ENCODE results near the gene SLF2. TPM values are rescaled to one million over a fixed set of nuclear protein-coding genes. Genes with fewer than 3 reads are reported as not detected.

Gene SLF2
- total and polyA plus RNA-seq, 2 of the 13 experiments (the other 11 are each of a cell fraction or from before 2014, with no cell fraction given), result 12.2 to 48.1 TPM

DNA sequence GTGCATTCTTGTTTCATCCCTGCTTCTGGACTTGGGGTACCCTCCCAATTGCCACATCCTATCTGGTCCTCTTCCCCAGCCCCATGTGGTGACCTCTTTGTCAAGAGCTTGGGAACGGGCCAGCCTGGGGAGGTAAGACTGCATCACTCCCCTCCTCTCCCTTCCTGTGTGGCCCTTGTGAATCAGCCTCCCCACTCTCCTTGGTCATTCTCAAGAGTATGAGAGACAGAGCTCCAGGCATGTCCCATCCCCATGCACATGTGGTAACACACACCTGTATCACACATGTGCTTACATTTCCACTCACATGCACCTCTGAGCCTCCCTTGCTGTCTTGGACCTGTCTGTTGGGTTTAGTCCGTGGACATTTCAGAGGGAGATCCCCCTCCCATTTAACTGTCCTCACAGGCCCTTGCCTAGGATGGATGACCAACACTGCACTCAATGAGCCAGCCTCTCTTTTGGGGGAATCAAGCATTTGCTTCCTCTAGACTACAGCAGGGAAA lies 72.0 kb downstream of the SLF2 start:
- intact Hi-C loops (cut with micrococcal nuclease; ENCODE audit: unreplicated experiment), result no loop called here
- TF ChIP-seq, protein P1, sequence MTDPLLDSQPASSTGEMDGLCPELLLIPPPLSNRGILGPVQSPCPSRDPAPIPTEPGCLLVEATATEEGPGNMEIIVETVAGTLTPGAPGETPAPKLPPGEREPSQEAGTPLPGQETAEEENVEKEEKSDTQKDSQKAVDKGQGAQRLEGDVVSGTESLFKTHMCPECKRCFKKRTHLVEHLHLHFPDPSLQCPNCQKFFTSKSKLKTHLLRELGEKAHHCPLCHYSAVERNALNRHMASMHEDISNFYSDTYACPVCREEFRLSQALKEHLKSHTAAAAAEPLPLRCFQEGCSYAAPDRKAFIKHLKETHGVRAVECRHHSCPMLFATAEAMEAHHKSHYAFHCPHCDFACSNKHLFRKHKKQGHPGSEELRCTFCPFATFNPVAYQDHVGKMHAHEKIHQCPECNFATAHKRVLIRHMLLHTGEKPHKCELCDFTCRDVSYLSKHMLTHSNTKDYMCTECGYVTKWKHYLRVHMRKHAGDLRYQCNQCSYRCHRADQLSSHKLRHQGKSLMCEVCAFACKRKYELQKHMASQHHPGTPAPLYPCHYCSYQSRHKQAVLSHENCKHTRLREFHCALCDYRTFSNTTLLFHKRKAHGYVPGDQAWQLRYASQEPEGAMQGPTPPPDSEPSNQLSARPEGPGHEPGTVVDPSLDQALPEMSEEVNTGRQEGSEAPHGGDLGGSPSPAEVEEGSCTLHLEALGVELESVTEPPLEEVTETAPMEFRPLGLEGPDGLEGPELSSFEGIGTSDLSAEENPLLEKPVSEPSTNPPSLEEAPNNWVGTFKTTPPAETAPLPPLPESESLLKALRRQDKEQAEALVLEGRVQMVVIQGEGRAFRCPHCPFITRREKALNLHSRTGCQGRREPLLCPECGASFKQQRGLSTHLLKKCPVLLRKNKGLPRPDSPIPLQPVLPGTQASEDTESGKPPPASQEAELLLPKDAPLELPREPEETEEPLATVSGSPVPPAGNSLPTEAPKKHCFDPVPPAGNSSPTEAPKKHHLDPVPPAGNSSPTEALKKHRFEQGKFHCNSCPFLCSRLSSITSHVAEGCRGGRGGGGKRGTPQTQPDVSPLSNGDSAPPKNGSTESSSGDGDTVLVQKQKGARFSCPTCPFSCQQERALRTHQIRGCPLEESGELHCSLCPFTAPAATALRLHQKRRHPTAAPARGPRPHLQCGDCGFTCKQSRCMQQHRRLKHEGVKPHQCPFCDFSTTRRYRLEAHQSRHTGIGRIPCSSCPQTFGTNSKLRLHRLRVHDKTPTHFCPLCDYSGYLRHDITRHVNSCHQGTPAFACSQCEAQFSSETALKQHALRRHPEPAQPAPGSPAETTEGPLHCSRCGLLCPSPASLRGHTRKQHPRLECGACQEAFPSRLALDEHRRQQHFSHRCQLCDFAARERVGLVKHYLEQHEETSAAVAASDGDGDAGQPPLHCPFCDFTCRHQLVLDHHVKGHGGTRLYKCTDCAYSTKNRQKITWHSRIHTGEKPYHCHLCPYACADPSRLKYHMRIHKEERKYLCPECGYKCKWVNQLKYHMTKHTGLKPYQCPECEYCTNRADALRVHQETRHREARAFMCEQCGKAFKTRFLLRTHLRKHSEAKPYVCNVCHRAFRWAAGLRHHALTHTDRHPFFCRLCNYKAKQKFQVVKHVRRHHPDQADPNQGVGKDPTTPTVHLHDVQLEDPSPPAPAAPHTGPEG (CRISPR knock-in tag; IDR thresholded peaks at IDR 0.05), result no peak
- TF ChIP-seq ZNF224 (CRISPR knock-in tag; IDR thresholded peaks at IDR 0.05) (0 out of 2 replicates have a peak, but pooled peaks have one; percentile 30), ZNF432 (CRISPR knock-in tag; IDR thresholded peaks at IDR 0.05; ENCODE audit: borderline replicate concordance) (no peak), ZNF891 (CRISPR knock-in tag; IDR thresholded peaks at IDR 0.05) (no peak), ZNF788 (CRISPR knock-in tag; IDR thresholded peaks at IDR 0.05; ENCODE audit: borderline replicate concordance) (no peak), MIER2 (CRISPR knock-in tag; IDR thresholded peaks at IDR 0.05) (no peak), ZNF605 (CRISPR knock-in tag; IDR thresholded peaks at IDR 0.05) (no peak), ZNF772 (CRISPR knock-in tag; IDR thresholded peaks at IDR 0.05) (0 out of 2 replicates have a peak, but pooled peaks have one; percentile 12), MAZ (IDR thresholded peaks at IDR 0.05; ENCODE audit: borderline replicate concordance, low read depth, low read length) (no peak), MAZ (CRISPR knock-in tag; IDR thresholded peaks at IDR 0.05; ENCODE audit: low read depth) (no peak), AGO2 (optimal IDR thresholded peaks at IDR 0.05; ENCODE audit: low read depth, low read length) (no peak), ZNF207 (IDR thresholded peaks at IDR 0.05; ENCODE audit: borderline replicate concordance) (no peak), ZNF235 (CRISPR knock-in tag; IDR thresholded peaks at IDR 0.05; ENCODE audit: borderline replicate concordance) (no peak), SSRP1 (CRISPR knock-in tag; IDR thresholded peaks at IDR 0.05) (peak; percentile 2; the same call in 1 of the 2 replicates), ZNF383 (CRISPR knock-in tag; IDR thresholded peaks at IDR 0.05; ENCODE audit: borderline replicate concordance) (no peak)
- TF ChIP-seq, protein P2, sequence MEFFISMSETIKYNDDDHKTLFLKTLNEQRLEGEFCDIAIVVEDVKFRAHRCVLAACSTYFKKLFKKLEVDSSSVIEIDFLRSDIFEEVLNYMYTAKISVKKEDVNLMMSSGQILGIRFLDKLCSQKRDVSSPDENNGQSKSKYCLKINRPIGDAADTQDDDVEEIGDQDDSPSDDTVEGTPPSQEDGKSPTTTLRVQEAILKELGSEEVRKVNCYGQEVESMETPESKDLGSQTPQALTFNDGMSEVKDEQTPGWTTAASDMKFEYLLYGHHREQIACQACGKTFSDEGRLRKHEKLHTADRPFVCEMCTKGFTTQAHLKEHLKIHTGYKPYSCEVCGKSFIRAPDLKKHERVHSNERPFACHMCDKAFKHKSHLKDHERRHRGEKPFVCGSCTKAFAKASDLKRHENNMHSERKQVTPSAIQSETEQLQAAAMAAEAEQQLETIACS (CRISPR knock-in tag; IDR thresholded peaks at IDR 0.05), result no peak
- TF ChIP-seq, protein P3, sequence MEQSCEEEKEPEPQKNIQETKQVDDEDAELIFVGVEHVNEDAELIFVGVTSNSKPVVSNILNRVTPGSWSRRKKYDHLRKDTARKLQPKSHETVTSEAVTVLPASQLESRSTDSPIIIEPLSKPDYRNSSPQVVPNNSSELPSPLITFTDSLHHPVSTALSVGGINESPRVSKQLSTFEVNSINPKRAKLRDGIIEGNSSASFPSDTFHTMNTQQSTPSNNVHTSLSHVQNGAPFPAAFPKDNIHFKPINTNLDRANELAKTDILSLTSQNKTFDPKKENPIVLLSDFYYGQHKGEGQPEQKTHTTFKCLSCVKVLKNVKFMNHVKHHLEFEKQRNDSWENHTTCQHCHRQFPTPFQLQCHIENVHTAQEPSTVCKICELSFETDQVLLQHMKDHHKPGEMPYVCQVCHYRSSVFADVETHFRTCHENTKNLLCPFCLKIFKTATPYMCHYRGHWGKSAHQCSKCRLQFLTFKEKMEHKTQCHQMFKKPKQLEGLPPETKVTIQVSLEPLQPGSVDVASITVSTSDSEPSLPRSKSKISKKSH (CRISPR knock-in tag; IDR thresholded peaks at IDR 0.05; ENCODE audit: borderline replicate concordance), result peak; percentile 45; the same call in 1 of the 2 replicates

More for the DNA sequence above, 72.0 kb downstream of the SLF2 start:
- ChIA-PET CTCF (ENCODE audit: low intra/inter-chr PET ratio, low total read pairs) (interaction anchor here (1.3 to 1.4 kb wide), 2 partner anchors 16 to 28 kb away, joined by 4 to 5 read pairs; partner anchors contain the start of gene SEMA4G), POLR2A (interaction anchor here (0.5 to 23.0 kb wide), 9 partner anchors 8 to 103 kb away, joined by 3 to 277 read pairs (median 5); partner anchors contain the start of genes KAZALD1, LZTS2, PDZD7 and SEMA4G)
- FAIRE-seq, result no peak
- Histone ChIP-seq H3K27ac (ENCODE audit: extremely low read length, insufficient read depth, low read length) (peak overlapping the region; percentile 83), H3K9me3 (ENCODE audit: low read length) (no peaks in the 10 kb centered on the region), H3K9ac (ENCODE audit: insufficient read depth, low read depth, low read length) (0 out of 2 replicates have a peak overlapping the region, but pooled peaks have one; percentile 19), H3K4me2 (ENCODE audit: low read depth, low read length) (no peak overlapping the region), H4K20me1 (ENCODE audit: insufficient read depth, low read length) (no peaks in the 10 kb centered on the region), H3K4me1 (ENCODE audit: insufficient read depth, low read length) (peaks cover 41% of the 10 kb centered on the region), H3K27me3 (ENCODE audit: control insufficient read depth in 1 of 2, insufficient read depth in 2 of 2, low read length in 2 of 2) (no peaks in the 10 kb centered on the region; a peak in 1 of 5 replicates), H3K36me3 (replicated peaks in 1 of 2; ENCODE audit: control insufficient read depth in 1 of 2, insufficient read depth in 2 of 2, low read length in 2 of 2) (peaks cover 20 to 59% of the 10 kb centered on the region in 2 experiments), H3K4me3 (replicated peaks in 1 of 3; ENCODE audit: insufficient read depth in 1 of 3, low read depth in 2 of 3, low read length in 3 of 3) (no peak overlapping the region), H2AFZ (ENCODE audit: low read length) (no peak overlapping the region), H3K79me2 (ENCODE audit: insufficient read depth, low read length) (peaks cover 33% of the 10 kb centered on the region)
- in situ Hi-C loops (cut with HindIII; ENCODE audit: extremely low pct_ligation_motif_present, low pct_unique_long_range_greater_than_20kb), result no loop called here
- BruUV-seq (replicated peaks), result no TSS peak
- ATAC-seq, result no peak
- 96% methylated on average over 2 of the region's 2 CpGs for WGBS (ENCODE audit: low lambda C conversion rate)
- DNase-seq (ENCODE audit: low spot score), result no peak

Measured in HepG2 (cell line).